Activated CD8-positive, alpha-beta T cell treated with anti-CD3 and anti-CD28 coated beads, Interleukin-2, amount 10 ng/mL, durations not matched to agents 7 days and 5 days (primary cell): ENCODE results near the gene MGAT3. TPM values are rescaled to one million over a fixed set of nuclear protein-coding genes. Genes with fewer than 3 reads are reported as not detected.

Source experiments
- ATAC-seq: fragments of 150-1000 bp; cut with Tn5 transposase; one replicate; pipeline ENCODE4 v1.10.0; 2021; ENCODE audit warnings: moderate library complexity
- CTCF ChIA-PET: fragments of 350-600 bp; sonication (Branson Sonifier 250); formaldehyde crosslinking; loops from one replicate; lab custom pipeline; 2021; ENCODE audit warnings: antibody characterized with exemption; lab: Charles Lee
- POLR2A ChIA-PET: fragments of 350-600 bp; sonication (Branson Sonifier 250); formaldehyde crosslinking; loops from one replicate; lab custom pipeline; 2021; ENCODE audit warnings: antibody characterized with exemption; lab: Charles Lee
- DNase-seq: peaks from one replicate; pipeline ENCODE4 v3.0.0-alpha.2; 2020
- H3K27ac Mint-ChIP-seq: one replicate; pipeline ENCODE4 v1.8.0; 2021; ENCODE audit warnings: mild to moderate bottlenecking, mixed read lengths
- H3K27me3 Mint-ChIP-seq: one replicate; pipeline ENCODE4 v1.8.0; 2021; ENCODE audit warnings: low read depth, mixed read lengths
- H3K36me3 Mint-ChIP-seq: one replicate; pipeline ENCODE4 v1.8.0; 2021; ENCODE audit warnings: low read depth, mixed read lengths
- H3K4me1 Mint-ChIP-seq: one replicate; pipeline ENCODE4 v1.8.0; 2021; ENCODE audit warnings: low read depth, mixed read lengths
- H3K4me3 Mint-ChIP-seq: one replicate; pipeline ENCODE4 v1.8.0; 2021; ENCODE audit warnings: mild to moderate bottlenecking, mixed read lengths
- H3K9me3 Mint-ChIP-seq: one replicate; pipeline ENCODE4 v1.8.0; 2022; ENCODE audit warnings: mixed read lengths; ENCODE audit not compliant: insufficient read depth
- total RNA-seq, 2 experiments: library from RNA; stranded (reverse); gene quantifications; one replicate each; pipeline ENCODE4 v1.2.3, GENCODE V29; 2021

MGAT3 gene
- total RNA-seq, 2 experiments from 2014 or later: 9.1 to 10.0 TPM

DNA sequence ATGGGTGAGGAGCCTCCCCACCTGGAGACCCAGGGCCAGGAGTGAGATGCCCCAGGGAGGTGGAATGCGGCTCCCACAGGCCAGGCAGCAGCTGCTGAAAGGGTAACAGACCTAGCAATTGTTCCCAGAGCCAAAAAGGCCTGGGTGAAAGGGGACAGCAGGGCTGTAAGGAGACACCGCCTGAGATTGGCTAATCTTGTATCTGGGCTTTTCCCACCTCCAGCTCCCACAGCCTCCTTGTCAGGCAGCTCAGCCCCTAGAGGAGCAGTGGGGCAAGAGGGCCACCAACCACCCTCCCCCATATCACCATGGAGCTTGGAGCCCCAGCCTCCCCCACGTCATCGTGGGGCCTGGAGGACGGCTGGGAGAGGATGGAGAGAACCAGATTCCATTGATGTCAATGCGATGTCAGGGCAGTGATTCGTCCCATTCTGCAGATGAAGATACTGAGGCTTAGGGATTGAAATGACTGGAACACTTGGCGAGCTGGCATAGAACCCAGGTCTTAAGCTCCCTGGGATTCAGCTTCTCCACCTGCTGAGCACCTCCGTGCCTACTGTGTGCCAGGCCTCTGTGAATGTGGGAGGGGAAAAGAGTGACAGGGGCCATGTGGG is 2.9 kb upstream of the MGAT3 start:
- Mint-ChIP-seq H3K36me3 (peaks cover 28% of the 10 kb centered on the region), H3K27me3 (peaks cover 24% of the 10 kb centered on the region), H3K4me3 (no peak overlapping the region), H3K9me3 (no peaks in the 10 kb centered on the region), H3K4me1 (peaks cover 61% of the 10 kb centered on the region), H3K27ac (no peak overlapping the region)
- ChIA-PET CTCF (interaction anchor here (0.8 kb wide), 1 partner anchor 61 kb away, joined by 3 read pairs; no protein-coding TSS in a partner anchor), POLR2A (interaction anchor here (1.6 kb wide), 1 partner anchor 54 kb away, joined by 4 read pairs; the partner anchor contains the start of gene TAB1)
- ATAC-seq (no peak), DNase-seq (no peak)

DNA sequence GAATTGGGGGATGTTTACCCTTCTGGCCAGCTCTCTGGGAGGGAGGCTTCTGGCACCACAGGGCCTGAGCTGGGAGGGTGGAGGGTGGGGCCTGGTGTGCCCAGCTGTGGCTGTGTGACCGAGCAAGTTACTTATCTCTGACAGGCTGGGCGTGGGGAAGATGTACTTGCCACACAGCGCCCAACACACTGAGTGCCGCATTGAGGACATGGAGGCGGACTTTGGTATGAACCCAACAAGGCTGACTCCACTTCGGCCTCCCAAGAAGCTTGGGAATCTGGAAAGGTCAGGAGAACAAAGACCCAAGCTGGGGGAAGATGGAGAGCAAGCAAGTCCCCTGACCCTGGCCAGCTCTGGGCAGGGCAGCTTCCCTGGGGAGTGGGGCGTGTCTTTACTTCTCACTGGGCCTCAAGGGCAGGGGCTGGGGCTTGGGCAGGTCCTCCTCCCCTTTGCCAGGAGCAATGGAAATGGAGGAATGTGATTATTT is 2.4 kb upstream of the MGAT3 start:
- H3K4me3 Mint-ChIP-seq: no peak overlapping the region
- H3K27me3 Mint-ChIP-seq: peaks cover 24% of the 10 kb centered on the region
- ChIA-PET POLR2A (interaction anchor here (1.6 kb wide), 1 partner anchor 55 kb away, joined by 4 read pairs; the partner anchor contains the start of gene TAB1), CTCF (interaction anchor here (0.8 kb wide), 1 partner anchor 60 kb away, joined by 3 read pairs; no protein-coding TSS in a partner anchor)
- no peak for ATAC-seq
- DNase-seq: no peak
- H3K27ac Mint-ChIP-seq: no peak overlapping the region
- H3K36me3 Mint-ChIP-seq: peaks cover 28% of the 10 kb centered on the region
- no peaks in the 10 kb centered on the region for H3K9me3 Mint-ChIP-seq
- peaks cover 55% of the 10 kb centered on the region for H3K4me1 Mint-ChIP-seq

GRCh38 chr22:39457198-39457555 is 365 bp downstream of the MGAT3 start:
- H3K4me1 Mint-ChIP-seq: peaks cover 31% of the 10 kb centered on the region
- H3K27me3 Mint-ChIP-seq: peaks cover 29% of the 10 kb centered on the region
- no peak for DNase-seq

GRCh38 chr22:39457556-39458443 is 988 bp downstream of the MGAT3 start:
- CTCF ChIA-PET: no interaction called here
- ATAC-seq (peak; percentile 31), DNase-seq (no peak)
- POLR2A ChIA-PET: no interaction called here
- peaks cover 21% of the 10 kb centered on the region for H3K36me3 Mint-ChIP-seq
- peaks cover 29% of the 10 kb centered on the region for H3K27me3 Mint-ChIP-seq
- peaks cover 28% of the 10 kb centered on the region for H3K4me1 Mint-ChIP-seq
- H3K4me3 Mint-ChIP-seq: peak overlapping the region; percentile 66
- H3K27ac Mint-ChIP-seq: no peak overlapping the region
- H3K9me3 Mint-ChIP-seq: no peaks in the 10 kb centered on the region

More at GRCh38 chr22:39457198-39457555, 365 bp downstream of the MGAT3 start:
- POLR2A ChIA-PET: no interaction called here
- no peak overlapping the region for H3K27ac Mint-ChIP-seq
- H3K4me3 Mint-ChIP-seq: no peak overlapping the region
- peak; percentile 33 for ATAC-seq
- CTCF ChIA-PET: no interaction called here
- H3K36me3 Mint-ChIP-seq: peaks cover 21% of the 10 kb centered on the region
- H3K9me3 Mint-ChIP-seq: no peaks in the 10 kb centered on the region

- ChIA-PET POLR2A (no interaction called here), CTCF (no interaction called here)
- ATAC-seq (no peak), DNase-seq (no peak)
- peaks cover 28% of the 10 kb centered on the region for H3K4me1 Mint-ChIP-seq
- no peak overlapping the region for H3K27ac Mint-ChIP-seq
- no peaks in the 10 kb centered on the region for H3K9me3 Mint-ChIP-seq
- peak overlapping the region; percentile 66 for H3K4me3 Mint-ChIP-seq
- H3K36me3 Mint-ChIP-seq: peaks cover 21% of the 10 kb centered on the region
- H3K27me3 Mint-ChIP-seq: peaks cover 29% of the 10 kb centered on the region
Measured at GRCh38 chr22:39458444-39459083, 1.8 kb downstream of the MGAT3 start.

DNA sequence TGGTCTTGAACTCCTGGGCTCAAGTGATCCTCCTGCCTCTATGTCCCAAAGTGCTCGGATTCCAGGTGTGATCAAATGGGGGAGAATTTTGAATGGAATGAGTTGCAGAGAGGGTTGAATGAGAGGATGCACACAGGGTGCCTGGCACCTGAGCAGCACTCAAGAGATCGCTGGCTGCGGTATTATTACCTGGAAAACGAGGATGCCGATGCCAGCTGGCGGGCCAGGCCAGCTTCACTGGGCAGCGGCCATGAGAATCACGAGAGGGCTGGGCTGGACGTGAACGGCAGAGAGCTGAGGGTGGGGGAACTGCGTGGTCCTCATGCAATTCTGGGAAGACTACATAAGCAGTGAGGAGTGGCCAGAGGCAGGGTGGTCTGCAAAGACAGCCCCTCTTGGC is 2.9 kb downstream of the MGAT3 start:
- Mint-ChIP-seq H3K9me3 (no peaks in the 10 kb centered on the region), H3K36me3 (peaks cover 18% of the 10 kb centered on the region), H3K4me3 (no peak overlapping the region), H3K4me1 (peaks cover 25% of the 10 kb centered on the region), H3K27me3 (peaks cover 29% of the 10 kb centered on the region), H3K27ac (no peak overlapping the region)
- ChIA-PET POLR2A (no interaction called here), CTCF (interaction anchor here (0.7 to 1.1 kb wide), 3 partner anchors 31 to 164 kb away, joined by 3 read pairs; partner anchors contain the start of gene TAB1)
- ATAC-seq: no peak
- no peak for DNase-seq

DNA sequence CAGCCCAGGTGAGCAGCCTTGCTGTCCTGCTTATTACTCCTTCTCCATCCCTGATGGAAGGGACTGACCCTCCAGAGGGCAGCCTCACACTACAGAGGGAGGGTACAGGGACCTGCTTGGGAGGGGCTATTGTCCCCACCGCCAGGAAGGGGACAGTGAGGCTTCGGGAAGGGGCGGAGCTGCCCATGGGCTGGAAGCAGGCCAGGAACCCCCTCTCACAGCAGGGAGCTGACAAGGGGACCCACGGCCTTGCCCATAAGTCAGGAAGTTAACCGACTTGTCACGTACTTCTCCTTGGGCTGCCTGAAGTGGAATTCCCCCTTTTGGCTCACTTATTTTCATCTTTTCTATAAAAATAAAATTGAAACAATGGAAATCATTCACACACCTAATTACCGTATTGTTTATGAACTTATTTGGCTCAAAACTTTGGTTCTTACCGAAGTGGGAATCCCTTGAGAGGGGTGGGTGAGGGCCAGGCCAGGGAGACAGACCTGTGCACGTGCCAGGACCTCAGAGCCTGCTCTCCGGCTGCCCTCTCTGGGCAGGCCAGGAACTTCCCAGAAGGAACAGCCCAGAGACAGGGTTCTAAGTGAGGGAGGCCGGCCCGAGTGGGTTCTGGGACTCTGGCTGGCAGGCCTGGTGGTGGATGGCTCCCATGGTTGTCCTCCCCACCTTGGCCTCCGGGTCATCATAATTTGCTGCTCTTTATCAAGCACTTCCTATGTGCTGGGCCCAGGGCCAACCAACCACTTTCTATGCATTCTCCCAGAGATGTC is 5.8 kb downstream of the MGAT3 start:
- POLR2A ChIA-PET: no interaction called here
- H3K27ac Mint-ChIP-seq: peak overlapping the region; percentile 46
- peaks cover 14% of the 10 kb centered on the region for H3K27me3 Mint-ChIP-seq
- ATAC-seq (no peak), DNase-seq (no peak)
- H3K4me1 Mint-ChIP-seq: peaks cover 13% of the 10 kb centered on the region
- no peaks in the 10 kb centered on the region for H3K9me3 Mint-ChIP-seq
- H3K4me3 Mint-ChIP-seq: no peak overlapping the region
- CTCF ChIA-PET: no interaction called here
- H3K36me3 Mint-ChIP-seq: peaks cover 2% of the 10 kb centered on the region

DNA sequence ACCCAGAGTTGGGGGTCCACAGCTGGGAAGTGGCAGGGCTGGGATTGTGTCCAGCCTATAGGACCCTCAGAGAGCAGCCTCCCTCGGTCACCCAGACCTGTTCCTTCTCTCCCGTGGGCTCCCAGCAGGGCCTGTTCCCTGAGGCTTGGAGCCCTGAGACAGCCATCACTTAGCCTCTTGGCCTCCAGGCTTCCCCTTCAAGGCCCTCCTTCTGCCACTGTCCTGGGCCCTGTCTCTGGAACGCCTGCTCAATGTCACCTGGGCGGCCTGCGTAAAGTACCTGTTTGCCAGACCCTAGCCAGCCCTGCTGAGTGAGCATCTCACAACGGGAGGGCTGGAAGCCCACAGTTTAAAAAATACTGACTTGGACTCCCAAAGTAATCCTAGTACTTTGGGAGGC is 6.5 kb downstream of the MGAT3 start:
- ATAC-seq: no peak
- H3K27ac Mint-ChIP-seq: no peak overlapping the region
- CTCF ChIA-PET: interaction anchor here (1.6 kb wide), 1 partner anchor 34 kb away, joined by 5 read pairs; no protein-coding TSS in a partner anchor

DNA sequence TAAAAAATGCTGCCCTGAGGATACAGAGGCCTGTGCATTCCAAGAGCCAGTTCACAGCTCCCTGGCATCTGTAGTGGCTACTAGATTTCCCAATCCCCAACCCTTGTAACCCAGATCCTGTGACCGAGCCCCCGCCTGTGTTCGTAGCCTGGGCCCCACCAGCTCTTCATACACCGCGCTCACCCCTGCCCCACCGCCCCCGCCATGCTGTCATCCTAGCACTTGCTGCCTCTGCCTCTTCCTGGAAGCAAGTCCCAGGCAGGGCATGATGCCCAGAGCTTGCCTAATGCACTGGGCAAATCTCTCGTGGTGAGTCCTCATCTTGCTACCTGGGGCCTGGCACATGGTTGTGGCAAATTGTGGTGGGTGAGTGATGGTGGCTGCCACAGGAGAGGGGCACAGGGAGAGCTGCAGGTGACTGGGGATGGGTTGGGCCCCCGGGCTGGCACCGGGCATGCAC is 7.1 kb downstream of the MGAT3 start:
- H3K27ac Mint-ChIP-seq: no peak overlapping the region
- ATAC-seq (no peak), DNase-seq (no peak)
- H3K4me3 Mint-ChIP-seq: no peak overlapping the region
- H3K9me3 Mint-ChIP-seq: no peaks in the 10 kb centered on the region
- POLR2A ChIA-PET: interaction anchor here (0.6 kb wide), 1 partner anchor 643 kb away, joined by 3 read pairs; no protein-coding TSS in a partner anchor
- CTCF ChIA-PET: interaction anchor here (1.6 kb wide), 1 partner anchor 33 kb away, joined by 5 read pairs; no protein-coding TSS in a partner anchor
- peaks cover 5% of the 10 kb centered on the region for H3K27me3 Mint-ChIP-seq
- no peaks in the 10 kb centered on the region for H3K36me3 Mint-ChIP-seq
- peaks cover 6% of the 10 kb centered on the region for H3K4me1 Mint-ChIP-seq

More for the DNA sequence above, 6.5 kb downstream of the MGAT3 start:
- POLR2A ChIA-PET: no interaction called here
- H3K27me3 Mint-ChIP-seq: peaks cover 10% of the 10 kb centered on the region
- no peak overlapping the region for H3K4me3 Mint-ChIP-seq
- peaks cover 11% of the 10 kb centered on the region for H3K4me1 Mint-ChIP-seq
- peaks cover 2% of the 10 kb centered on the region for H3K36me3 Mint-ChIP-seq
- no peak for DNase-seq
- no peaks in the 10 kb centered on the region for H3K9me3 Mint-ChIP-seq

- POLR2A ChIA-PET: no interaction called here
- Mint-ChIP-seq H3K27me3 (no peaks in the 10 kb centered on the region), H3K36me3 (no peaks in the 10 kb centered on the region), H3K27ac (no peak overlapping the region), H3K4me3 (no peak overlapping the region), H3K9me3 (no peaks in the 10 kb centered on the region), H3K4me1 (peaks cover 17% of the 10 kb centered on the region)
- DNase-seq (no peak), ATAC-seq (no peak)
- CTCF ChIA-PET: no interaction called here
Measured at GRCh38 chr22:39466228-39467006, 9.6 kb downstream of the MGAT3 start.
